PC-9 (cell line): ENCODE measurements around the gene PCDHA12. TPM values are rescaled to one million over a fixed set of nuclear protein-coding genes. Genes with fewer than 3 reads are reported as not detected.

Experiments
- Bru-seq: library from RNA; stranded (reverse); fragments of 400-500 nt; gene quantifications from one replicate; lab custom pipeline; 2021; lab: Mats Ljungman, UMichigan
- BruChase-seq, 2 experiments: library from RNA; stranded (reverse); fragments of 400-500 nt; gene quantifications; one replicate each; lab custom pipeline; 2021; lab: Mats Ljungman, UMichigan
- BruUV-seq: library from RNA; stranded (reverse); fragments of 400-500 nt; replicated peaks from 2 replicates; lab custom pipeline; 2021; lab: Mats Ljungman, UMichigan
- CTCF ChIA-PET: fragments of 300-600 bp; sonication (Branson Sonifier 250); formaldehyde crosslinking; loops from one replicate; lab custom pipeline; 2022; ENCODE audit warnings: antibody characterized with exemption; lab: Charles Lee
- POLR2A ChIA-PET: fragments of 300-600 bp; sonication (Branson Sonifier 250); formaldehyde crosslinking; loops from one replicate; lab custom pipeline; 2022; ENCODE audit warnings: antibody characterized with exemption; ENCODE audit not compliant: unreplicated experiment; lab: Charles Lee
- DNase-seq, 2 experiments: peaks; one replicate each; pipeline versions ENCODE4 v3.0.0 to v3.0.0-alpha.2; 2015 to 2022; ENCODE audit warnings: mixed read lengths in 1 of 2
- H2AFZ ChIP-seq: fragments of 200-600 bp; sonication (generic); 2 replicates; pipeline ENCODE4 v1.8.1; 2017; ENCODE audit warnings: antibody characterized with exemption
- H3F3A ChIP-seq: fragments of 200-600 bp; sonication (generic); 2 replicates; pipeline ENCODE4 v1.8.1; 2017; ENCODE audit warnings: antibody characterized with exemption, mild to moderate bottlenecking, low read depth; ENCODE audit not compliant: insufficient read depth
- H3K27ac ChIP-seq: fragments of 200-600 bp; sonication (generic); 2 replicates; pipeline ENCODE4 v1.6.1; 2016; ENCODE audit warnings: mixed run types
- H3K27me3 ChIP-seq: fragments of 200-600 bp; sonication (generic); 2 replicates; pipeline ENCODE4 v1.6.1; 2016; ENCODE audit warnings: low read depth, mixed run types; ENCODE audit not compliant: insufficient read depth
- H3K36me3 ChIP-seq: fragments of 200-600 bp; sonication (generic); 2 replicates; pipeline ENCODE4 v1.6.1; 2016; ENCODE audit warnings: low read depth, mixed run types
- H3K4me1 ChIP-seq: fragments of 200-600 bp; sonication (generic); replicated peaks from 2 replicates; pipeline ENCODE4 v1.6.1; 2016; ENCODE audit warnings: mixed run types; ENCODE audit not compliant: insufficient read depth
- H3K4me2 ChIP-seq: fragments of 200-600 bp; sonication (generic); 2 replicates; pipeline ENCODE4 v1.6.1; 2017; ENCODE audit warnings: mixed run types
- H3K4me3 ChIP-seq: fragments of 200-600 bp; sonication (generic); 2 replicates; pipeline ENCODE4 v1.6.1; 2016; ENCODE audit warnings: mixed run types
- H3K79me2 ChIP-seq: fragments of 200-600 bp; sonication (generic); 2 replicates; pipeline ENCODE4 v1.6.1; 2017; ENCODE audit warnings: low read depth, mixed run types
- H3K9me2 ChIP-seq: fragments of 200-600 bp; sonication (generic); 2 replicates; pipeline ENCODE4 v1.8.1; 2017; ENCODE audit warnings: mild to moderate bottlenecking; ENCODE audit not compliant: insufficient read depth
- H3K9me3 ChIP-seq: fragments of 200-600 bp; sonication (generic); 2 replicates; pipeline ENCODE4 v1.8.1; 2016; ENCODE audit warnings: low read depth; ENCODE audit not compliant: insufficient read depth
- H4K20me1 ChIP-seq: fragments of 200-600 bp; sonication (generic); 2 replicates; pipeline ENCODE4 v1.8.1; 2017; ENCODE audit not compliant: insufficient read depth
- CTCF ChIP-seq: fragments of 200-600 bp; sonication (generic); conservative IDR thresholded peaks from 2 replicates; pipeline ENCODE4 v1.6.1; 2017; ENCODE audit warnings: mixed run types, antibody characterized with exemption, mild to moderate bottlenecking, moderate library complexity
- EZH2 ChIP-seq: fragments of 200-600 bp; sonication (generic); IDR thresholded peaks from 2 replicates; pipeline ENCODE4 v1.8.0; 2017; ENCODE audit warnings: antibody characterized with exemption, low read depth
- intact Hi-C: fragments of 100-400 bp; cut with micrococcal nuclease; formaldehyde crosslinking; loops from one replicate; pipeline ENCODE4 v1.10.0; 2022; ENCODE audit not compliant: unreplicated experiment
- long read RNA-seq: library from polyadenylated mRNA; stranded (forward); transcript quantifications from one replicate; pipeline ENCODE4 v2.0.0, GENCODE V29; 2022
- total RNA-seq: library from RNA; stranded (reverse); gene quantifications from 2 replicates; pipeline ENCODE4 v1.2.3, GENCODE V29; 2021

The PCDHA12 gene, protein sequence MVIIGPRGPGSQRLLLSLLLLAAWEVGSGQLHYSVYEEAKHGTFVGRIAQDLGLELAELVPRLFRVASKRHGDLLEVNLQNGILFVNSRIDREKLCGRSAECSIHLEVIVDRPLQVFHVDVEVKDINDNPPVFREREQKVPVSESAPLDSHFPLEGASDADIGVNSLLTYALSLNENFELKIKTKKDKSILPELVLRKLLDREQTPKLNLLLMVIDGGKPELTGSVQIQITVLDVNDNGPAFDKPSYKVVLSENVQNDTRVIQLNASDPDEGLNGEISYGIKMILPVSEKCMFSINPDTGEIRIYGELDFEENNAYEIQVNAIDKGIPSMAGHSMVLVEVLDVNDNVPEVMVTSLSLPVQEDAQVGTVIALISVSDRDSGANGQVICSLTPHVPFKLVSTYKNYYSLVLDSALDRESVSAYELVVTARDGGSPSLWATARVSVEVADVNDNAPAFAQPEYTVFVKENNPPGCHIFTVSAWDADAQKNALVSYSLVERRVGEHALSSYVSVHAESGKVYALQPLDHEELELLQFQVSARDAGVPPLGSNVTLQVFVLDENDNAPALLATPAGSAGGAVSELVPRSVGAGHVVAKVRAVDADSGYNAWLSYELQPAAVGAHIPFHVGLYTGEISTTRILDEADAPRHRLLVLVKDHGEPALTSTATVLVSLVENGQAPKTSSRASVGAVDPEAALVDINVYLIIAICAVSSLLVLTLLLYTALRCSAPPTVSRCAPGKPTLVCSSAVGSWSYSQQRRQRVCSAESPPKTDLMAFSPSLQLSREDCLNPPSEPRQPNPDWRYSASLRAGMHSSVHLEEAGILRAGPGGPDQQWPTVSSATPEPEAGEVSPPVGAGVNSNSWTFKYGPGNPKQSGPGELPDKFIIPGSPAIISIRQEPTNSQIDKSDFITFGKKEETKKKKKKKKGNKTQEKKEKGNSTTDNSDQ
- total RNA-seq (not detected in 2 replicates), Bru-seq, nascent RNA (not detected), BruChase-seq, experiment 1, labeled RNA remaining after a 2-hour chase (not detected), BruChase-seq, experiment 2, labeled RNA remaining after a 6-hour chase (not detected)
- long read RNA-seq = 0 reads

DNA sequence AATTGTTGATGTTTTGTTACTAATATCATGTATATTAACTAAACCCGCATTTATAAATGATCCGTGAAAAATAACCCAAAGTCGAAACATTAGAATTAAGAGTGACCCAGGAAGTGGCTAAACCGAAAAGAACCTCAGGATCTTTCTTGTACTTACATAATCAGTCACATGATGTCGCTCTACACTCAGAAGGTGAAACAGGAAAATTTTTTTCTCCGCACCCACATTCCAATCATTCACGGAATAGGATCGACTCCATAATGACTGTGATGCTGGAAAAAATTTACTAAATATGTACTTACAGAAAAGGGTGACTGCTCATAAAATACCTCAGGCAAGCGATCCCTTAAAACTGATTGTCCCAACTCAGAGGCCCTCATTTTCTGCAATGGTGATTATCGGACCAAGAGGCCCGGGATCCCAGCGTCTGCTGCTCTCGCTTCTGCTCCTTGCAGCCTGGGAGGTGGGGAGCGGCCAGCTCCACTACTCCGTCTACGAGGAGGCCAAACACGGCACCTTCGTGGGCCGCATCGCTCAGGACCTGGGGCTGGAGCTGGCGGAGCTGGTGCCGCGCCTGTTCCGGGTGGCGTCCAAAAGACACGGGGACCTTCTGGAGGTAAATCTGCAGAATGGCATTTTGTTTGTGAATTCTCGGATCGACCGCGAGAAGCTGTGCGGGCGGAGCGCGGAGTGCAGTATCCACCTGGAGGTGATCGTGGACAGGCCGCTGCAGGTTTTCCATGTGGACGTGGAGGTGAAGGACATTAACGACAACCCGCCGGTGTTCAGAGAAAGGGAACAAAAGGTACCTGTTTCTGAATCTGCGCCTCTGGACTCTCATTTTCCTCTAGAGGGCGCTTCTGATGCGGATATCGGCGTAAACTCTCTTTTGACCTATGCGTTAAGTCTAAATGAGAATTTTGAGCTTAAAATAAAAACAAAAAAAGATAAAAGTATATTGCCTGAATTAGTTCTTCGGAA is at the start of gene PCDHA12:
Gene PCDHA12, plus strand, starts transcription at position 224 of the 981 bp plus-strand sequence. Its CDS starts 165 bp downstream, at position 389.
- Histone ChIP-seq H4K20me1 (no peaks in the 10 kb centered on the region), H3K4me2 (no peak within 1 kb of the TSS), H3K27me3 (no peaks in the 10 kb centered on the region), H3F3A (no peaks in the 10 kb centered on the region), H3K27ac (no peak within 1 kb of the TSS), H3K79me2 (no peaks in the 10 kb centered on the region), H3K4me3 (no peak within 1 kb of the TSS), H3K9me3 (no peaks in the 10 kb centered on the region), H3K9me2 (no peaks in the 10 kb centered on the region), H2AFZ (no peak within 1 kb of the TSS), H3K4me1 (no peaks in the 10 kb centered on the region), H3K36me3 (no peaks in the 10 kb centered on the region)
- ChIA-PET POLR2A (no interaction called here), CTCF (no interaction called here)
- TF ChIP-seq EZH2 (no peak), CTCF (no peak)
- no peak for DNase-seq
- intact Hi-C loops = loop anchor here (1.0 kb wide), 1 partner anchor 166 kb away; no protein-coding TSS in a partner anchor
- BruUV-seq = no TSS peak

DNA sequence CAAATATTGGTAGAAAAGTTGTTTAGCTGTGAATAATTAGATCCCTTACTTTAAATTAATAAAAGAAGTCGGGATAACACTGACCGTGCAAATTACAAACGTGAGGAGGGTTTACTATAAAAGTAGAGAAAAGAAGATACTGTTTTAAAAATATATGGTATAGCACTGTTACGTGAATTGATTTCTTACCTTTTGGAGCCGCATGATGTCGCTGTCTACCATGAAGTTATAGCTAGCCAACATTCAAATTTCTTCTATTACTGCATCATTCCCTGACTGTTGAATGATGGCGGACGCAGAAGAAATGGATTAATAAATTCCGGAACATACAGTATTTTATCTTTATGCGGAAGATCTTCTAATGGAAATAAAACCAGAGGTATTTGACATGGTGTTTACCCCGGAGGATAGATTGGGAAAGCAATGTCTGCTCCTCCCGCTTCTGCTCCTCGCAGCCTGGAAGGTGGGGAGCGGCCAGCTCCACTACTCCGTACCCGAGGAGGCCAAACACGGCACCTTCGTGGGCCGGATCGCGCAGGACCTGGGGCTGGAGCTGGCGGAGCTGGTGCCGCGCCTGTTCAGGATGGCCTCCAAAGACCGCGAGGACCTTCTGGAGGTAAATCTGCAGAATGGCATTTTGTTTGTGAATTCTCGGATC is 47.3 kb upstream of the PCDHA12 start, which contains the start of gene PCDHA6:
Gene PCDHA6, plus strand, starts transcription at position 257 of the 658 bp plus-strand sequence. Its CDS starts 132 bp downstream, at position 389.
- Histone ChIP-seq H3K27me3 (no peaks in the 10 kb centered on the region), H3K4me3 (no peak within 1 kb of the TSS), H3K36me3 (no peaks in the 10 kb centered on the region), H2AFZ (no peak within 1 kb of the TSS), H3K27ac (no peak within 1 kb of the TSS), H3K79me2 (no peaks in the 10 kb centered on the region), H3K4me1 (no peaks in the 10 kb centered on the region), H3K9me2 (no peaks in the 10 kb centered on the region), H4K20me1 (no peaks in the 10 kb centered on the region), H3K9me3 (no peaks in the 10 kb centered on the region; the same call in 1 of the 2 replicates), H3K4me2 (no peak within 1 kb of the TSS), H3F3A (no peaks in the 10 kb centered on the region)
- DNase-seq = no peak
- no peak for TF ChIP-seq CTCF
- no peak for TF ChIP-seq EZH2
- ChIA-PET POLR2A (no interaction called here), CTCF (interaction anchor here (1.0 kb wide), 1 partner anchor 14 kb away, joined by 3 read pairs; no protein-coding TSS in a partner anchor)
- BruUV-seq = no TSS peak
- intact Hi-C loops = no loop called here
